ENCODE data around the gene SIGMAR1.

- TF ChIP-seq CTCF (IDR thresholded peaks at IDR 0.05) (no peak), POLR2A (IDR thresholded peaks at IDR 0.05) (no peak)
Measured at GRCh38 chr9:34624475-34625185, 13.0 kb downstream of the SIGMAR1 start.
